Medulla oblongata (tissue), 1 donor: ENCODE data around the gene LPCAT1.
"Not testable (repeated sequence)": the region's sequence is repeated elsewhere in the genome, so short reads cannot be mapped to it uniquely, and the experiment has no call there.

Experiments used
- DNase-seq: peaks from one replicate; pipeline ENCODE4 v3.0.0-alpha.2; 2015; ENCODE audit errors: extremely low spot score

The LPCAT1 gene

DNA sequence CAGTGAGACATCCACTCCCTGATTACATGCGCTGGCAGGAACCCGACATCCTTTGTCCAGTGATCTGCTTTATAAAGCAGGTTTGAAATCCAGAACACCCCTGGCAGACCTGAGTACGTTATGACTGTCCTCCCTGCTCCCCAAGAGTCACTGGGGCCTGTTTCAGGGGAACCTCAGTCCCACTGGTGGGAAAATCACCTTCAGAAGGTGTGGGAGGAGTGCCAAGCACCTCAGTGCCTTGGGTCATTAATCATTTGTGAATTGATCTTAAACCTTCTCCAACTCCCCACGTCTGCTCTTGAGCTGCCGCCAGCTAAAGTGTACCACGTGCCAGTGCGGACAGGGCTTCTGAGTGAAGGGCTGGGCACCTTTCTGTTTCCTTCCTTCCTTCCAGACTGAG lies 94.7 kb downstream of the LPCAT1 start:
- DNase-seq: no peak

- no peak for DNase-seq
Observed at GRCh38 chr5:1428107-1428506, 95.7 kb downstream of the LPCAT1 start.

GRCh38 chr5:1424716-1425115 lies 99.0 kb downstream of the LPCAT1 start:
- DNase-seq: no peak

DNA sequence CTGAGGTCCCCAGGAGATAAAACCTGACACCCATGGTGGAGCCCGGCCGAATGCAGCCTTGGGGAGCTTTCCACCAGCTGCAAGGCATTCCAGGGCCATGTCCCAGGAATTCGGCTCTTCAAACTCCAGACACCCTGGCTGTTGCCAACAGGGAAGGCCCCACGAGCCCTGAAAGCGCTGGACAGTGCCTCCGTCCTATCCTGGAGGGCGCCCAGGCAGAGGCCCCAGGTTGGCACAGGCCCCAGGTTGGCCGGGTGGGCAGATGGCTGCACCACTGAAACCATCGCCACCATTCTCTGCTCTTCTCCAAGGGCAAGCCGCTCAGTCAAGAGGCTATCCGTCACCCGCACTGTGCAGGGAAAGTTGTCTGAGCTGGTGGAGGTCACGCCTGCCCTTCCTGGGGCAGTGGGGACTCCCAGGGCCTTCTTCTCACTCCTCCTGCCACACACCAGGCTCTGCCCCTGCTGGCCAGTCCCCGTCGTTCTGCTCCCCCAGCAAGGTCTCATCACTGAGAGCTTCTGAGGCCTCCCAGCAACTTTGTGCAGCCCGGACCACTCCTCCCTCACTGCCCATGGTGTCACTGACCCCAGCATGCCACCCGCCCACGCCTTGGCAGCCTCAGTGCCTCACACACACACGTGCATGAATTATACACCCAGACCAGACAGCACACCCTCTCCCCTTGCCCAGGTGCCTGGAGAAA lies 99.7 kb downstream of the LPCAT1 start:
- DNase-seq: no peak

GRCh38 chr5:1422522-1422921 lies 101.2 kb downstream of the LPCAT1 start:
- not testable (repeated sequence) for DNase-seq

- no peak for DNase-seq
Observed at GRCh38 chr5:1421521-1422341, 102.0 kb downstream of the LPCAT1 start.

- DNase-seq: no peak
Observed at GRCh38 chr5:1420211-1421195, 103.3 kb downstream of the LPCAT1 start.

- no peak for DNase-seq
Observed at GRCh38 chr5:1419476-1420210, 104.1 kb downstream of the LPCAT1 start.

- no peak for DNase-seq
Observed at GRCh38 chr5:1418921-1419280, 104.9 kb downstream of the LPCAT1 start.

DNA sequence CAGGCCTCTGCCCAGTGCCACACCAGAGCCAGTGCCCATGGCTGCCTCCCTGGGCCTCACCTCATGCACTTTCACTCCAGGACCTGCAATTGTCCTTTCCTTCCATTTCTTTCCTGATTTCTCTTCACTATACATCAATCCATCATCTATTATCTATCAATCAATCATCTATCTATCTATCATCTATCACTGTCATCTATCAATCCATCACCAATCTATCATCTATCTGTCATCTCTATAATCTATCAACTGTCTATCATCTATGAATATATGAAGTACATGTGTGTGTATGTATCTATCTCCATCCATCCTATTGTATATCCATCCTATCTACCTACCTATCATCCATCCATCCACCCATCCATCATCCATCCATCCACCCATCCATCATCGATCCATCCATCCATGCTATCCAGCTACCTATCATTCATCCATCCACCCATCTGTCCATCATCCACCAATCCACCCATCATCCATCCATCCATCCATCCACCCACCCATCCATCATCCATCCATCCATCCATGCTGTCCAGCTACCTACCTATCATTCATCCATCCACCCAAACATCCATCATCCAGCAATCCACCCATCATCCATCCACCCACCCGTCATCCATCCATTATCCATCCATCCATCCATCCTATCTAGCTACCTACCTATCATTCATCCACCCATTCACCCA lies 105.4 kb downstream of the LPCAT1 start:
- DNase-seq: no peak

DNA sequence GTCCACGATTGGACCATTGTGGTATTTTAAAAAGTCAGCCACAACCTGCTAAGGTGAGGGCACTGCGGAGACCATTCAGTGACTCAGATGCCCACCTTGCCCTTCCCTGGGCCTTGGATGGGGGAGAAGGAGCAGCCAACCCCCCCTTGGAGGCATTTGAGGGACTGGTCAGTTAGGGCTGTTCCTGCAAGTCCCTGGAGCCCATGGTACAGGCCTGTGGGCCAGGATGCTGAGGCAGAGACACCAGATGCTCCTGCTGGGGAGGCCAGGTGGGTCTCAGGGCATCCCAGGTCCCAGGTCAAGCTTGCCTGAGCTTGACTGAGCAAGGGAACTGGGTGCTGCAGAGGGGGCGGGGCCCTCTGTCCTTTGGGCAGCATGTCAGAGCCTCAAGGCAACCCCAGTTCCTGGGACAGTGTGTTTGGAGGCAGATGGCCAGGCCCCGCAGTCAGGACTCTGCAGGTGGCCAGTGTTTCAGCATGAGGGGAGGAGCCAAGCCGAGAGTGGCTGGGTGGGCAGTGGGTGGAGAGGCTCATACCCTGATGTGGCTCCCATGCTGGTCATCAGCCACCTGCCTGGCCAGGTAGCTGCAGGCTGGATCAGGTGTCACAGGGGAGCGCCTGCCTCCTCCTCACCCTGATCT lies 106.1 kb downstream of the LPCAT1 start:
- no peak for DNase-seq

DNA sequence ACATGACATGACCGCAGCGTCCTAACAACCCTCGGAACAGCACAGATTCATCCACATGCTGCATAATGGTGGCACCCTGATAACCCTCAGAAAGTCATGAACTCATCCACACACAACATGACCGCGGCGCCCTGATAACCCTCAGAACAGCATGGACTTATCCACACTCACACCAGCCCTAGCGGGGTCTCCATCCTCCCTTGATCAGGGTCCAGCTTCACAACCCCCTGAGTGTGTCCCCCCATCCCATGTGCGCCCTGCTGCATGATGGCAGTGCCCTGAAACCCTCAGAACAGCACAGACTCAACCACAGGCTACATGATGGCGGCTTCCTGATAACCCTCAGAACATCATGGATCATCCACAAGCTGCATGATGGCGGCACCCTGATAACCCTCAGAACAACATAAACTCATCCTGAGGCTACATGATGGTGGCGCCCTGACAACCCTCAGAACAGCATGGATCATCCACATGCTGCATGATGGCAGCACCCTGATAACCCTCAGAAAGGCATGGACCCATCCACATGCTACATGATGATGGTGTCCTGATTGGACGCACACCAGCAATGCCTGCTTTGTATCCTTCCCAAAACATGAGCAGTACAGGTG lies 106.8 kb downstream of the LPCAT1 start:
- no peak for DNase-seq

DNA sequence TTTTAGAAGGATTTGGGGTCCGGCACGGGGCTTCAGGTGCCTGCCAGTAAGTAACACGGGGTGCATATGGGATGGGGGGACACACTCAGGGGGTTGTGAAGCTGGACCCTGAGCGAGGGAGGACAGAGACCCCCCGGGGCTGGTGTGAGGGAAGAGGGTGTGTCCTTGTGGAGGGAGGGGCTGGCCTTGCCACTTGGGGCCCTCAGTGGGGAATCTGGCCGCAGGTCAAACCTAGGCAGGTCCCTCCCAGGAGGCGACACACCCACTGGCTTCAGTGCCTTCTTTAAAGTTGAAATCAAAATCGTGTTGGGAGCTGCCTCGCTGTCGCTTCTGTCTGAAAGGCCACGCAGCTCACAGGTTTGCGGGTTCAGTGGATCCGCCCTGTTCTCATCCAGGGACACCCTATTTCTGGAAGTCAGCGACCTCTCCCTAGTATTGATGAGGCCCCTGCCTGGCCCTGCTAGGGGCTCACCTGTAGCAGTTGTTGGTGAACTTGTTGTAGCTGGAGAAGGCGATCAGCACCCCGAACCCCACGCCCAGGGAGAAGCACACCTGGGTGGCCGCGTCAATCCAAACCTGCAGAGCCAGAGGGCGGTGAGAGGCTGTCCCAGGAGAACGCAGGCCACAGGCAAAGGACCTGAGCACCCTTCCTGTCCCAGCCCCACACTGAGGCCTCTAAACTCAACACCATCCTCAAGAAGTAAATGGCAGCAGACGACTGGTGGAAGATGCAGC lies 108.0 kb downstream of the LPCAT1 start:
- no peak for DNase-seq

- DNase-seq: no peak
Observed at GRCh38 chr5:1415059-1415425, 108.7 kb downstream of the LPCAT1 start.

DNA sequence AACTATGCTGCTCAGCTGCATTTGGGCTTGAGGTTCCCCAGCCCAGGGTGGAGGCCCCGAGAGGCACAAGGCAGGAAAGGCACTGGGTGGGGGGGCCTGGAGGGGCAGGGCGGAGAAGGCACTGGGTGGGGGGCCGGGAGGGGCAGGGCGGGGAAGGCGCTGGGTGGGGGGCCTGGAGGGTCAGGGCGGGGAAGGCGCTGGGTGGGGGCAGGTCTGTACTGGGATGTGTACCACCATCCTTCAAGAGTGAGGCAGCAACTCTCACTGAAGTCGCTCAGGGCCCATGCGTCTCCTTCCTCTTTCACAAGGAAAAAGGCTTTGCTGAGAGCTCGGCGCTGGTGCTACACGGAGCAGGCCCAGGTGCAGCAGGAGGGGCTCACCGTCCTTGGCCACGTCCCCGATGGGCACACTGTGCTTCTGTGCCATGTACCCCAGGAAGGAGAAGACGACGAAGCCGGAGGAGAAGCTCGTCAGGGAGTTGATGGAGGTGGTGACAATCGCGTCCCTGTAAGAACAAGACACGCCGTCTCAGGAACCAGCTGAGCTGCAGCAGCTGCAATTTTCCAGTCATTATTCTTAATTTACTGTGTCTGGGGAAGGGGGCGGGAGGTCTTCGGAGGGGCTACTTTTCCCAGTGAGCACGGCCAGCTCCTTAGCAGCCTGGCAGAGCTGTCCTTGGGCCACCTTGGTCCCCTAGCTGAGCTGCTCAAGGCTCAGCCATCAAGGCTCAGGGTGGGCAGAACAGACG lies 109.3 kb downstream of the LPCAT1 start:
- no peak for DNase-seq

DNA sequence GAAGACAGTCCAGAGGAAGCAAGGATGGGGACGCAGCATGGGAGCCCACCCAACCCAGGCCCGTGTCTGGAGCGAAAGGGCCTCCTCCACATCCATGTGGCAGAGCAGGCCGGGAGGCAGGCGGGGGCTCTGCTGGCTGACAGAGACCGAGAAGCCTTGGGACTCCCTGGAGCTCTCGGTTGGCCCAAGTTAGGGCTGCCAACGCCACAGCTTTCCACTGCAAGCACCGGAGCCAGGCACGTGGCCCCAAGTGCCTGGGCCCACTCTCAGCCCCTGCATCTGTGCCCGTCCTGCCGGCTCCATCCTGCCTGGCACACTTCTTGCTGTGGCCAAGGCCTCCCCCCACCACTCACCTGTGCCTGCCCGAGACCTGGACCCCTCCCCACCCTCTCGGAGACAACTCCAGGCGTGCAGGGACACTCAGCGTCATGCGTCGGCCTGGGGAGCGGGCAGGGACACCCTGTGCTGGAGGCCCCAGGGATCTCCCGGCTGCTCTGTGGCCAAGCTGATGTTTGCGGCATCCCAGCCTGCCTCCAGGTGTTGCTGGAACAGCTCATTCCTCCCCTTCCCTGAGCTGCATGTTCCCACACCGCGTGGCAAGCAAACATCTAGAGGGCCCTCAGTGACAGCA lies 110.0 kb downstream of the LPCAT1 start:
- no peak for DNase-seq

GRCh38 chr5:1413211-1413610 lies 110.5 kb downstream of the LPCAT1 start:
- no peak for DNase-seq

DNA sequence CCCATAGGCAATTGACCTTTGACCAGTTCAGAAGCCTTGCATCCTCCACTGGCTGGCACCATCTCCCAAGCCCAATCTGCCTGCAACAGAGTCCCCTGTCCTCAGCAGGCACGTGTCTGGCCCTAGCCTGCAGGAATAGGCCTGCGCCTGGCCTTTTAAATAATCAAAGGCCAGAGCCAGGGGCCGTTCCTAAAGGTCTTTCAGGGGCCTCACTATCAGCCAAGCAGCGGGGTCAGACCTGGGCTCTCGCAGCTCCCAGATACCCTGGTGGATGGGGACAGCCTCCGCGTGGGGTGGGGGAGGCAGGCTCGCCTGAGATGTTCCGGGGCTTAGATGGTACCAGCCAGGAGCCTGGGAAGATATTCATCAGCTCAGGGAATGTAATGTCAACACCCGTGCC lies 111.1 kb downstream of the LPCAT1 start:
- no peak for DNase-seq
